Pulmonary artery endothelial cell (primary cell): ENCODE measurements around the gene ZBTB4. TPM values are rescaled to one million over a fixed set of nuclear protein-coding genes. Genes with fewer than 3 reads are reported as not detected.
"Not testable (repeated sequence)": the region's sequence is repeated elsewhere in the genome, so short reads cannot be mapped to it uniquely, and the experiment has no call there.

Source experiments
- DNase-seq: peaks from one replicate; pipeline ENCODE4 v3.0.0-alpha.2; 2011; ENCODE audit warnings: low read depth, low spot score
- total RNA-seq: library from RNA; depleted of rRNA; stranded (reverse); fragments of >200 nt; gene quantifications from 2 replicates; pipeline ENCODE4 v1.2.3, GENCODE V29; 2014

The ZBTB4 gene
- total RNA-seq, 1 donor from 2014 or later, result 11.2 TPM

DNA sequence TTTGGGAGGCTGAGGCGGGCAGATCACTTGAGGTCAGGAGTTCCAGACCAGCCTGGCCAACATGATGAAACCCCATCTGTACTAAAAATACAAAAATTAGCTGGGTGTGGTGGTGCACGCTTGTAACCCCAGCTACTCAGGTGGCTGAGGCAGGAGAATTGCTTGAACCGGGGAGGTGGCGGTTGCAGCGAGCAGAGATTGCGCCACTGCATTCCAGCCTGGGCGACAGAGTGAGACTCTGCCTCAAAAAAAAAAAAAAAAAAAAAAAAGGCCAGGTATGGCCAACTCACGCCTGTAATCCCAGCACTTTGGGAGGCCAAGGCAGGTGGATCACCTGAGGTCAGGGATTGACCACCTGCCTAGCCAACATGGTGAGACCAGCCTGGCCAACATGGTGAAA, 4.7 kb downstream of the ZBTB4 start:
- DNase-seq, result not testable (repeated sequence)

DNA sequence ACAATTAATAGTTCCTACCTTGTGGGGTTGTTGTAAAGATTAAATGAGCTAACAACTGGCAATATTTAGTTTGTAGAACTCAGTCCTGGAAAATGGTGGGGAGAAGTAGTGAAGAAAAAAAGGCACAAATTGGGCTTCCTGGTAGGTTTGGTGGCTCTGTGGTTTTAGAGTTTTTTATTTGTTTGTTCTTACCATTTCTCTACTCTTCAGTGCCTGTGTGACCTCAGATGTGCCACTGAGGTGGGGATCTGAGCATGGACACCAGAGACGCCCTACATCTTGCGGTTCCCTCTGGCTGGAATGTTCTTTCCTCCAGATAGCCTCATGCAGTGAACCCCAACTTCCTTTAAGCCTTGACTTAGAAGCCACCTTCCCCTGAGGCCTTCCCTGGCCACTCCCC, 7.7 kb downstream of the ZBTB4 start:
- DNase-seq, result no peak

DNA sequence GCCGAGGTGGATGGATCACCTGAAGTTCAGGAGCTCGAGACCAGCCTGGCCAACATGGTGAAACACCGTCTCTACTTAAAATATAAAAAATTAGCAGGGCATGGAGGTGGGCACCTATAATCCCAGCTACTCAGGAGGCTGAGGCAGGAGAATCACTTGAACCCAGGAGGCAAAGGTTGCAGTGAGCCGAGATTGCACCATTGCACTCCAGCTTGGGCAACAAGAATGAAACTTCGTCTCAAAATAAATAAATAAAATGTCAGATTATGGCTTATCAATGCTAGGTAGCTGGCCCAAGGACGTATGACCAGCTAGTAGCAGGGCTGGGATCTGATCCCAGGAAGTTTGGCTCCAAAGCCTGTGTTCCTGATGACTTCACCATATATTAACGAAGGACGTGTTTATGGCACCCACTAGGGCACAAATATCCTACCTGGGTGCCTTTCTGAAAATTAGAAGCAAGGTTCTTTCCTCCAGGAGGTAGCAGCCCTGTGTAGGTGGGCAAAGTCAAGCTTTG, 8.9 kb downstream of the ZBTB4 start:
- not testable (repeated sequence) for DNase-seq

- not testable (repeated sequence) for DNase-seq
These were observed 9.6 kb downstream of the ZBTB4 start for GRCh38 chr17:7469843-7470242.

- no peak for DNase-seq
These were observed 10.5 kb downstream of the ZBTB4 start for GRCh38 chr17:7468804-7469389.

GRCh38 chr17:7468290-7468689, 11.1 kb downstream of the ZBTB4 start:
- DNase-seq, result no peak

DNA sequence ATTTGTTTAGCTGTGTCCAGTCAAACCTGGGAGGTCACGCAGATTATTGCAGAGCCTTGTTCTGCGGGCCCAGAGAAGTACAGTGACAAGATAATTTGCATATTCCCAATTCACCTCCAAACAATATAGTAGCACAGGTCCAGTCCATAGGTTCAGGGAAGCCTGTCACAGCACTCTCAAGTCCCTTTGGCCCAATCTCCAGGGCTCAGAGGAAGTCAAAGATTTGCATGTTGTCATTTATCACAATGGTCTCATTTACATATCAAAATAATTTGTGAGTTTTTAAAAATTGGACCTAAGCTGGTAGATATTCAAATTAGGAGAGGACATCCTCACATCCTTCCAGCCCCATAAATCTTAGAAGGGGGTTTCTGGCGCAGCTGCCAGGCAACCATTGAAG, 11.9 kb downstream of the ZBTB4 start:
- no peak for DNase-seq

DNA sequence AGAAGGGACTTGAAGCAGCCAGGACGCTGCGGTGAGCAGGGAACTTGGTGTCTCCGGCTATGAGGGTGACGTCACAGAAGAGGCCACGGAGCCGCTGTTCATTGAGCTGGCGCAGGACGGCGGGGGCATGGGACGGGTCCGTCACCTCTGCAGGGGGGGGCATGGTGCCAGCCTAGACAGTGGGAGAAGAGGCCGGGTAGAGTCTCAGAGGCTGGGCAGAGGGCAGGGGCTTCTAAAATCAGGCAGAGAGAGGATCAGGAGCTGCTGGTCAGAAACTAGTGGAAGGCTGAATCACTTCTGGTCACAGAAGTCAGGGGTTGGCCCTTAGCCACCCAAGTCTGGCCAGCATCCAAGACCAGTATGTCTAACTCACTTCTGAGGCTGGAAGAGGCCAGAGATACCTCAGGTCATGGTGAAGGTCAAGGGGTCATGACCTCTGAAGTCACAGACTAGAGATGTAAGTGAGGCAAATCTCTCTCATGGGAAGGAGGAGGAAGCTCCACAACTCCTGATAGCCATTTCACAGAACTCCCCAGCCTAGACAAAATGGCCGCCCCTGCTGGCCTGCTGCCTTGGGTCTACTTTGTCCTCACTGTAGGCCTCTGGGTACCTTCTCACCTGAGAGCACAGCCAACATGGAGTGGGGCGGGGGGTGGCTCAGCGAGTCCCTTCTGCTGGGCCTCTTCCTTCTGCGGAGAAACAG, 12.6 kb downstream of the ZBTB4 start:
- no peak for DNase-seq

DNA sequence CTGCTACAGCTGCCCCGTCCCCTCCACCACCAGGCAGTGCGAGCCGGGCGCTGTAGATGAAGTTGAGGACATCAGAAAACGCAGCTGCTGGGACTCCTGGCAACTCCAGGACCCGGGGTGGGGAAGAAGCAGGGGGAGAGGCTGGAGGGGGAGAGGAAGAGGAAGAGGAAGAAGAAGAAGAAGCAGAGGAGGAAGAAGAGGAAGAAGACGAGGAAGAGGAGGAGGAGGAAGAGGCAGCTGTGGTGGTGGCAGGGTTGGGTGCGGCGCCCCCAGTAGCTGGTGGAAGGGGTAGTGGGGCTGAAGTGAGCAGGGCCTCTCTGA, 13.2 kb downstream of the ZBTB4 start:
- no peak for DNase-seq

- DNase-seq, result no peak
These were observed 13.7 kb downstream of the ZBTB4 start for GRCh38 chr17:7465597-7466275.

DNA sequence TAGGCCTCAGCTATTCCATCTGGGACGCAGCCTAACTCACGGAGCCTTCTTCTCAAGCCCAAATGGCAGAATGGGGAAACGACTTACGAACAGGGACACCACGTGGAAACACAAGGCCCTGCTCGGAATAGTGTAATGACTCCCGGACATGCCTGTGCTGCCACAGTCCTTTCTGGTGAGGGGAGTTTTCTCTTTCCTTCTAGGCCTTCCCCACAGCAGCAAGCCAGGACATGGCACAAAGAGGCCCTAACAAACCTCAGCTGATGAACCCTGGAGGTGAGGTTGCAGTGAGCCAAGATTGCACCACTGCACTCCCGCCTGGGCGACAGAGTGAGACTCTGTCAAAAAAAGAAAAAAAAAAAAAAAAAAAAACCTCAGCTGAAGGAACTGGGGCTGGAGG, 15.3 kb downstream of the ZBTB4 start:
- no peak for DNase-seq

DNA sequence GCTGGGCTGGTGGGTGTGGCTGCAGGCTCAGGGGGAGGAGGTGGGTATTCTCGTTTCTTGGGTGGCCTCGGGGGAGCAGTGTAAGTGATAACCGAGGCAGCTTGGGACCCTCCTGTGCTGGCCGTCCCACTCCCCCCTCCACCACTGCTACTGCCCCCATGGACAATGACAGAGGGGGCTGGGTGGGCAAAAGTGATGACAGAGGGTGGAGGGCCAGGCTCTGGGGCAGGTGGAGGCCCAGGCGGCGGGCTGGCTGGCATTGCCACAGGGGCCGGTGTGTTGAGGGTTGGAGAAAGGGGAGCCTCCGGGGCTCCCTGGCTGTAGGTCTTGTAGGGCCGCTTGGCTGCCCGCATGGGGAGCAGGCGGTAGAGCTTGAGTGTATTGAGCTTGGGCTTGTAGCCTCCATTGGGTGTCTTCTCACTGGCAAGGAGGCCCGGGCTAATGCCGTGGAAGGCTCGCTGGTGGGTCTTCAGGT, 16.0 kb downstream of the ZBTB4 start:
- no peak for DNase-seq

- DNase-seq, result no peak
These were observed 16.7 kb downstream of the ZBTB4 start for GRCh38 chr17:7462474-7463371.

GRCh38 chr17:7460850-7461660, 18.4 kb downstream of the ZBTB4 start:
- DNase-seq, result no peak

DNA sequence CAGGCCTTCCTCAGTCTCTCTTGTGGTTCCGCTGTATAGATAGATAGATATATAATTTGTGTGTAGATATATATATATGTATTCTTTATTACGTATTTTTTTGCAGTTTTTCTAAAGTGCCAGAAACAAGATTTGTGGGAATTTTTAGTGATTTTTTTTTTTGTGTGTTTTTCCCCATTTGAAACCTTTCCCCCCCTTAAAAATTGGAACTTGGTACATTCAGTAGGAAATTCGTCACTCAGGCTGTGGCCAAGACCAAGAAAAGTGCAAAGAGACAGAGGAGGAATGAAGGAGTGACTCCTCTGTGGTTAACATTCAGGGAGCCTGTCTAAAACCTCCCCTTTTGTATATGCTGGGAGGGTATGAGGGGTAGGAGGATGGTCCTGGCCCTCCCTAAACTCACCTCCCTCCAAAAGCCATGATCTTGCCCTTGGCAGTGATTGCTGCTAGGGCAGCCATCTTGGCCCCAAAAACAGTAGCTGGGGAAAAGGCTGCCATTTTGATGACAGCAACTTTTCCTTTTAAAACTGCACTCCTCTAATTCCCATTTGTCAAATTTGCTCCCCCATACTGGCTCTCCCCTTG, 19.4 kb downstream of the ZBTB4 start:
- DNase-seq, result no peak

DNA sequence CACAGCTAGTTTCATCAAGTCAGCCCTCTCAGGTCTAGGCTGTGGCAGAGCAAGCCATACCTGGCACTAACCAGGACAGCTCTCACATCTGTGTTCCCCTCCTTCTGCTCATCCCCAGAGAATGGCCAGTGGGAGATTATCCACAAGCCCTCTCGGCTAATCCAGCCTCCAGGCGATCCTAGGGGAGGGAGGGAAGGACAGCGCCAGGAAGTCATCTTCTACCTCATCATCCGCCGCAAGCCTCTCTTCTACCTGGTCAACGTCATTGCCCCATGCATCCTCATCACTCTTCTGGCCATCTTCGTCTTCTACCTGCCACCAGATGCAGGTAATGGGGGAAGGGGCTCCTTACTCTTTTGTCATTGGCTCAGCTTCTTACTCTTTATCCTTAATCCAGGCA, 31.0 kb downstream of the ZBTB4 start:
- no peak for DNase-seq

GRCh38 chr17:7445619-7445968, 33.8 kb downstream of the ZBTB4 start:
- DNase-seq, result no peak

DNA sequence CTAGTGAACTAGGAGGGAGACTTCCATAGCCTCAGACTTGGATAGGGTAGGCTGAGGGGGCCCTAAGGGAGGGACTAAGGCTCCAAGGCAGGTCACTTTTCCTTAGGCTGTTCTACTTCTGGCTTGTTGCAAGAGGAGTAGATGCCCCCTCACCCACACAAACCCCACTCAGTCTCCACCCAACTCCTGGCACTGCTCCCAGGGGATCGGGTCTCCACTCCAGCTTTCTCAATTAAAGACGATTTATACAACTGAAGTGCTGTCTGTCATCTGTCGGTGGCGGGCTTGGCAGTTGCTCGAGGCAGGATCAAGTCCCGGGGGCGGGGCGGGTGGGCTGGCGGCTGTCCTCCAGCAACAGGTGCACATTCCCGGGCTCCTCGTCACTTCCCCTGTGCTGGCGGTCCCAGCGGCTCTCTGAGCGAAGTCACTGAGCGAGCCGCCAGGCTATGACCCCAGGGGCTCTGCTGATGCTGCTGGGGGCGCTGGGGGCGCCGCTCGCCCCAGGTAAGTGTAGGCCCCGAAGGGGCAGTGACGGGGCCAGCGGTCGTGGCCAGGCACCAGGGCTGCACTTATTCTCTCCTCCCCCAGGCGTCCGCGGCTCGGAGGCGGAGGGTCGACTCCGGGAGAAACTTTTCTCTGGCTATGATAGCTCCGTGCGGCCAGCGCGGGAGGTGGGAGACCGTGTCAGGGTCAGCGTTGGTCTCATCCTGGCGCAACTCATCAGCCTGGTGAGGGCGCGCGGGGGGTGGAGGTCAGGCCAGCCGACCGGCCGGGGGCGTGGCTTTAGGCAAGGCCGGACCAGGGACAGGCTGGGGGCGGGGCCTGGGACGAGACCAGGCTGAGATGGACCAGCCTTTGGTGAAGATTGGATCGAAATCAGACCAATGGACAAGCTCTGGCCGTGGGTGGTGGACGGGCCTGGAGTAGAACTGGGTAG, 34.5 kb downstream of the ZBTB4 start, which contains the start of gene CHRNB1:
Gene CHRNB1, plus strand, starts transcription at position 380 of the 937 bp plus-strand sequence. Its CDS starts 67 bp downstream, at position 447.
- no peak for DNase-seq
